Osteoblast (primary cell): ENCODE data around the gene PDZD11. TPM values are rescaled to one million over a fixed set of nuclear protein-coding genes. Genes with fewer than 3 reads are reported as not detected.
"Not testable (repeated sequence)": the region's sequence is repeated elsewhere in the genome, so short reads cannot be mapped to it uniquely, and the experiment has no call there.

Source experiments
- DNase-seq: peaks from one replicate; pipeline ENCODE4 v3.0.0; 2011; ENCODE audit warnings: low spot score, mixed read lengths; ENCODE audit not compliant: insufficient read length; ENCODE audit errors: missing footprints
- H2AFZ ChIP-seq: 2 replicates; pipeline ENCODE4 v1.6.0; 2011; ENCODE audit warnings: mild to moderate bottlenecking, low read length
- H3K27ac ChIP-seq: 2 replicates; pipeline ENCODE4 v1.5.1; 2011; ENCODE audit warnings: mild to moderate bottlenecking, low read depth, low read length, moderate library complexity
- H3K27me3 ChIP-seq: 2 replicates; pipeline ENCODE4 v1.6.0; 2012; ENCODE audit warnings: mild to moderate bottlenecking, control low read depth, inconsistent platforms, low read length, moderate library complexity; ENCODE audit not compliant: insufficient read depth
- H3K36me3 ChIP-seq: 2 replicates; pipeline ENCODE4 v1.5.1; 2011; ENCODE audit warnings: mild to moderate bottlenecking, low read length, control low read depth, moderate library complexity; ENCODE audit not compliant: insufficient read depth
- H3K4me1 ChIP-seq: 2 replicates; pipeline ENCODE4 v1.5.1; 2011; ENCODE audit warnings: mild to moderate bottlenecking, low read length, control low read depth, moderate library complexity; ENCODE audit not compliant: insufficient read depth
- H3K4me2 ChIP-seq: 2 replicates; pipeline ENCODE4 v1.6.0; 2011; ENCODE audit warnings: mild to moderate bottlenecking, low read length; ENCODE audit not compliant: insufficient read depth
- H3K4me3 ChIP-seq: fragments of 200-600 bp; sonication (generic); 3 replicates; pipeline ENCODE4 v1.5.1; 2012; ENCODE audit warnings: mild to moderate bottlenecking, low read length, inconsistent platforms; ENCODE audit not compliant: insufficient read depth
- H3K79me2 ChIP-seq: 2 replicates; pipeline ENCODE4 v1.6.0; 2012; ENCODE audit warnings: mild to moderate bottlenecking, low read length, control low read depth, inconsistent platforms; ENCODE audit not compliant: insufficient read depth
- H3K9me3 ChIP-seq: 2 replicates; pipeline ENCODE4 v1.5.1; 2011; ENCODE audit warnings: low read depth, low read length, control low read depth
- H4K20me1 ChIP-seq: 2 replicates; pipeline ENCODE4 v1.6.0; 2012; ENCODE audit warnings: mild to moderate bottlenecking, low read length, control low read depth; ENCODE audit not compliant: insufficient read depth
- CTCF ChIP-seq: IDR thresholded peaks from 2 replicates; pipeline ENCODE4 v1.5.1; 2011; ENCODE audit warnings: mild to moderate bottlenecking, low read depth, low read length, moderate library complexity; ENCODE audit errors: extremely low read depth
- total RNA-seq: library from RNA; depleted of rRNA; stranded (reverse); fragments of >200 nt; gene quantifications from 2 replicates; pipeline ENCODE4 v1.2.3, GENCODE V29; 2012

Gene PDZD11
- total RNA-seq, 1 donor, result 43.4 TPM

- Histone ChIP-seq H3K36me3 (no peaks in the 10 kb centered on the region), H4K20me1 (no peaks in the 10 kb centered on the region), H2AFZ (no peak overlapping the region), H3K4me1 (no peaks in the 10 kb centered on the region), H3K4me3 (no peak overlapping the region), H3K9me3 (no peaks in the 10 kb centered on the region), H3K4me2 (no peak overlapping the region), H3K27me3 (peaks cover 5% of the 10 kb centered on the region), H3K79me2 (no peaks in the 10 kb centered on the region), H3K27ac (no peak overlapping the region)
- no peak for DNase-seq
- TF ChIP-seq CTCF, result no peak
These were observed 41.4 kb upstream of the PDZD11 start for GRCh38 chrX:70331161-70331560.

- DNase-seq, result no peak
These were observed 34.6 kb upstream of the PDZD11 start for GRCh38 chrX:70324326-70324725.

GRCh38 chrX:70323628-70324027 lies 33.9 kb upstream of the PDZD11 start:
- H3K4me3 ChIP-seq, H2AFZ ChIP-seq, DNase-seq, H3K4me1 ChIP-seq, H3K9me3 ChIP-seq, H4K20me1 ChIP-seq, H3K79me2 ChIP-seq, H3K36me3 ChIP-seq, H3K4me2 ChIP-seq, H3K27ac ChIP-seq: not testable (repeated sequence)
- H3K27me3 ChIP-seq, result peaks cover 15% of the 10 kb centered on the region

More at GRCh38 chrX:70324326-70324725, 34.6 kb upstream of the PDZD11 start:
- Histone ChIP-seq H3K4me2 (no peak overlapping the region), H3K4me3 (no peak overlapping the region), H3K79me2 (peaks cover 2% of the 10 kb centered on the region), H3K9me3 (no peaks in the 10 kb centered on the region), H3K27me3 (peaks cover 15% of the 10 kb centered on the region), H4K20me1 (no peaks in the 10 kb centered on the region), H3K27ac (no peak overlapping the region), H2AFZ (no peak overlapping the region), H3K36me3 (no peaks in the 10 kb centered on the region), H3K4me1 (no peaks in the 10 kb centered on the region)
- no peak for TF ChIP-seq CTCF

DNA sequence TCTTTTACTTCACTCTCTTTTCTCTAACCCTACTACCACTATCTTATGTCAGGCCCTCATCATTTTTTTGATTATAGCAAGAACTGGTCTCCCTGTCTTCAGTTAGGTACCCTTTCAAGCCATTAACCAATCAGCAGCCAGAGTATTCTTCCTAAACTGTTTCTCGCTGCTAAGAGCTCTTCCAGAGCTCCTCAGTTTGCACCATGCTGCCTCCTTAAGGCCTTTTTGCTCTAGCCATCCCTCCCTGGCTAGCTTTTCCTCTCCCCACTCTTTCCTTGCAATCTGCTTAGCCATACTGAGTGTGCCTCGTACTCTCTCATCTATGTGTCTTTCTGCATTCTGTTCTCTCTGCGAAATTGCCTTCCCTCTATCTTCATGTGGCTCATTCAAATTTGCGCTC lies 33.1 kb upstream of the PDZD11 start:
- no peak overlapping the region for H3K4me2 ChIP-seq
- no peak for TF ChIP-seq CTCF
- peaks cover 2% of the 10 kb centered on the region for H3K79me2 ChIP-seq
- no peaks in the 10 kb centered on the region for H3K4me1 ChIP-seq
- no peak overlapping the region for H3K27ac ChIP-seq
- H2AFZ ChIP-seq, result peak overlapping the region; percentile 22
- peaks cover 15% of the 10 kb centered on the region for H3K27me3 ChIP-seq
- DNase-seq, result no peak
- no peaks in the 10 kb centered on the region for H3K9me3 ChIP-seq
- H3K4me3 ChIP-seq, result no peak overlapping the region
- H4K20me1 ChIP-seq, result no peaks in the 10 kb centered on the region
- no peaks in the 10 kb centered on the region for H3K36me3 ChIP-seq
